Cardiac muscle cell (in vitro differentiated cells and primary cell): ENCODE measurements around the gene HOXC5. TPM values are rescaled to one million over a fixed set of nuclear protein-coding genes. Genes with fewer than 3 reads are reported as not detected.

ENCODE experiments used
- DNase-seq, 2 donors: peaks; one replicate each; pipeline versions ENCODE4 v3.0.0 to v3.0.0-alpha.2; 2010 to 2017; ENCODE audit warnings: low read depth in 1 of 2, low spot score in 1 of 2
- H3K27ac ChIP-seq: fragments of 200-600 bp; sonication (generic); 2 replicates; pipeline ENCODE4 v1.5.1; 2016
- H3K27me3 ChIP-seq: fragments of 200-600 bp; sonication (generic); 2 replicates; pipeline ENCODE4 v1.6.0; 2016; ENCODE audit warnings: control low read depth
- H3K36me3 ChIP-seq: fragments of 200-600 bp; sonication (generic); 2 replicates; pipeline ENCODE4 v1.5.1; 2016; ENCODE audit warnings: control low read depth
- H3K4me1 ChIP-seq: fragments of 200-600 bp; sonication (generic); 2 replicates; pipeline ENCODE4 v1.8.1; 2017; ENCODE audit warnings: low read depth, mild to moderate bottlenecking, mixed run types
- H3K4me3 ChIP-seq: fragments of 200-600 bp; sonication (generic); 2 replicates; pipeline ENCODE4 v1.5.1; 2016; ENCODE audit warnings: mild to moderate bottlenecking
- H3K9me3 ChIP-seq: fragments of 200-600 bp; sonication (generic); 2 replicates; pipeline ENCODE4 v1.5.1; 2017; ENCODE audit warnings: low read depth, mild to moderate bottlenecking, control low read depth
- polyA plus RNA-seq: library from polyadenylated mRNA; unstranded; fragments of >200 nt; fragmentation: Nextera tagmentation; extraction: Ambion mirVana; gene quantifications from 2 replicates; pipeline ENCODE4 v1.2.1, GENCODE V29; 2016
- total RNA-seq: library from RNA; depleted of rRNA; stranded (reverse); fragments of >200 nt; gene quantifications from 2 replicates; pipeline ENCODE4 v1.2.3, GENCODE V29; 2016
- TF ChIP-seq, protein P1 (sequence below): IDR thresholded peaks from 2 replicates; pipeline ENCODE4 v1.5.1; 2012; ENCODE audit warnings: low read depth, mild to moderate bottlenecking, low read length

Gene HOXC5
- total and polyA plus RNA-seq, 2 experiments from 2014 or later, result not detected

- TF ChIP-seq, protein P1, sequence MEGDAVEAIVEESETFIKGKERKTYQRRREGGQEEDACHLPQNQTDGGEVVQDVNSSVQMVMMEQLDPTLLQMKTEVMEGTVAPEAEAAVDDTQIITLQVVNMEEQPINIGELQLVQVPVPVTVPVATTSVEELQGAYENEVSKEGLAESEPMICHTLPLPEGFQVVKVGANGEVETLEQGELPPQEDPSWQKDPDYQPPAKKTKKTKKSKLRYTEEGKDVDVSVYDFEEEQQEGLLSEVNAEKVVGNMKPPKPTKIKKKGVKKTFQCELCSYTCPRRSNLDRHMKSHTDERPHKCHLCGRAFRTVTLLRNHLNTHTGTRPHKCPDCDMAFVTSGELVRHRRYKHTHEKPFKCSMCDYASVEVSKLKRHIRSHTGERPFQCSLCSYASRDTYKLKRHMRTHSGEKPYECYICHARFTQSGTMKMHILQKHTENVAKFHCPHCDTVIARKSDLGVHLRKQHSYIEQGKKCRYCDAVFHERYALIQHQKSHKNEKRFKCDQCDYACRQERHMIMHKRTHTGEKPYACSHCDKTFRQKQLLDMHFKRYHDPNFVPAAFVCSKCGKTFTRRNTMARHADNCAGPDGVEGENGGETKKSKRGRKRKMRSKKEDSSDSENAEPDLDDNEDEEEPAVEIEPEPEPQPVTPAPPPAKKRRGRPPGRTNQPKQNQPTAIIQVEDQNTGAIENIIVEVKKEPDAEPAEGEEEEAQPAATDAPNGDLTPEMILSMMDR, result no peak
- Histone ChIP-seq H3K27me3 (peaks cover 100% of the 10 kb centered on the region), H3K4me1 (no peaks in the 10 kb centered on the region), H3K4me3 (no peak overlapping the region), H3K36me3 (no peaks in the 10 kb centered on the region), H3K9me3 (no peaks in the 10 kb centered on the region), H3K27ac (no peak overlapping the region)
- DNase-seq, result no peak
These were observed 23.3 kb downstream of the HOXC5 start for GRCh38 chr12:54056110-54056509.

DNA sequence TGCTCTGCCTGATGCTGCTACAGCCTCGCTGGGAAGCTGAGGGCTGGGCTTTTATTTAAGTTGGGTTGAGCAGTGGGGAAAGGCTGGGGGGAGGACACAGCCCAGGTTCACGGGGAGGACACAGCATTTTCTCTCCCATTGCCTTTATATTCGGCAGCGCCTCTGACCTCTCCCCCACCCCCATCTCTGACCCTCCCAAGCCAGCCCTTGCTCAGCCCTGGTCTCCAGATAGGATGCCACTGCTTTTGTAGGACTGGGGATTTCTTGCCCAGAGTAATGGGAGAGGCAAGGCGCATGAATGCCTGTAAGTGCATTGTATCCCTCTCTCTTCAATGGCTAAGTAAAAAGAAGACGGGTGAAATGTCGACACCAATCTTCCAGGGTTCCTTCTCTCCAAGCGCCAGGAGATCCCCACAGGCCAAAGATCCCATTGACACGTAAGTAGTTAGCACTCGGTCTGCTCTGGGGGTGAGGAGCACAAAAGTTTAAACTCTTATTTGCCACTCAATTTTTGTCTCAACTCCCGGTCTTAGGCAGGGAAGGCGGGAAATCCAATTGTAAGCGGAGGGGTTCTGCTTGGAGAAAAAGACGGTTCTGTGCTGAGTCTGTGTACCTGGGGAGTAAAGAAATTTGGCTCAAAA lies 25.4 kb downstream of the HOXC5 start:
- no peak for DNase-seq
- TF ChIP-seq, protein P1, result no peak
- H3K4me1 ChIP-seq, result no peaks in the 10 kb centered on the region
- no peak overlapping the region for H3K27ac ChIP-seq
- no peaks in the 10 kb centered on the region for H3K9me3 ChIP-seq
- no peaks in the 10 kb centered on the region for H3K36me3 ChIP-seq
- H3K27me3 ChIP-seq, result peaks cover 100% of the 10 kb centered on the region
- H3K4me3 ChIP-seq, result no peak overlapping the region

- Histone ChIP-seq H3K36me3 (no peaks in the 10 kb centered on the region), H3K4me3 (no peak overlapping the region), H3K27me3 (peaks cover 100% of the 10 kb centered on the region), H3K27ac (no peak overlapping the region), H3K9me3 (no peaks in the 10 kb centered on the region), H3K4me1 (no peaks in the 10 kb centered on the region)
- no peak for DNase-seq
- TF ChIP-seq, protein P1, result no peak
These were observed 26.8 kb downstream of the HOXC5 start for GRCh38 chr12:54059668-54060067.

- Histone ChIP-seq H3K36me3 (no peaks in the 10 kb centered on the region), H3K9me3 (no peaks in the 10 kb centered on the region), H3K4me1 (no peaks in the 10 kb centered on the region), H3K27me3 (peaks cover 100% of the 10 kb centered on the region), H3K27ac (no peak overlapping the region), H3K4me3 (no peak overlapping the region)
- DNase-seq, result no peak
- TF ChIP-seq, protein P1, result no peak
These were observed 27.5 kb downstream of the HOXC5 start for GRCh38 chr12:54060174-54060974.

DNA sequence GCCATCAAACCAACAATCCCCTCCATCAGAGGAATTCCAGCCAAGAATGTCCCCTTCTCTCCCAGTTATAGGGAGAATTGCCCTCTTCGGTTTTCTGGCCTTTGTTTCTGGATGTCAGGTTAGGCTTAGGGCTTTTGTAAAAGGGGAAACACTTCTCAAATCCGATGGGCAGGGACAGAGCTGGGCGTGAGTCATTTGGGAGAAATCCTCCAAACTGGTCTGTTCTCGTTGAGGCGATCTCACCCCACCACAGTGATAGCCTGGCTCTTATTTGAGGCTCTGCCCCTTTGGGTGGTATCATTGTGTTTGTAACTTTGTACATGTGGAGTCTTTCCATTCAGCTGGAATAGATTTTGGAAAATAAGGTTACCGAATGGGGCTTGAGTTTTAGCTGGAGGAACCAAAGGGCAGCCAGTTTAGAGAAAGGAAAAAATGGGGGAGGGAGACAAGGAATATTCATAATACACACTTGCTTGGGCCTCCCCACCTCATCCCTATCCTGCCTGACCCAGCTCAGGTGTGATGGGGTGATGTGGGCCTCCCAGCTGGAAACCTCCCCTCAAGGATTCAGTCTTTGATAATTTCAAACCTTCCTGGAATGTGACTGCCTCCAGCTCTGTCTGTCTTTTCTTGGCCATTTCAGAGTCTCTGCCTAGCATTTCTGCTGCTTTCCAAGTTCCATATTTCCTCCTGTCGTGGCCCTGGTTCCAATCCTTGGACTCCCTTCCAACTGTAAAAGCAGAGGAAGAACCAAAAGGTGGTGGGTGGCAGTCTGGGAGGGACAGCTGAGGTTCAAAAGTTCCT lies 28.3 kb downstream of the HOXC5 start:
- Histone ChIP-seq H3K27ac (no peak overlapping the region), H3K4me1 (no peaks in the 10 kb centered on the region), H3K4me3 (no peak overlapping the region), H3K9me3 (no peaks in the 10 kb centered on the region), H3K27me3 (peaks cover 100% of the 10 kb centered on the region), H3K36me3 (no peaks in the 10 kb centered on the region)
- TF ChIP-seq, protein P1, result no peak
- DNase-seq, result no peak
